ENCODE data around the gene PTPN3. TPM values are rescaled to one million over a fixed set of nuclear protein-coding genes. Genes with fewer than 3 reads are reported as not detected.

PTPN3 gene
- total and polyA plus RNA-seq, 12 donors, result 3.1 to 70.7 (median 49.6) TPM

- Histone ChIP-seq H3K4me1 (no peaks in the 10 kb centered on the region), H3K36me3 (peaks cover 0 to 100% (median 24%) of the 10 kb centered on the region in 9 donors), H3K27ac (no peak overlapping the region), H3K27me3 (no peaks in the 10 kb centered on the region), H3K9me3 (no peaks in the 10 kb centered on the region), H3K4me3 (no peak overlapping the region)
- TF ChIP-seq, protein P1, sequence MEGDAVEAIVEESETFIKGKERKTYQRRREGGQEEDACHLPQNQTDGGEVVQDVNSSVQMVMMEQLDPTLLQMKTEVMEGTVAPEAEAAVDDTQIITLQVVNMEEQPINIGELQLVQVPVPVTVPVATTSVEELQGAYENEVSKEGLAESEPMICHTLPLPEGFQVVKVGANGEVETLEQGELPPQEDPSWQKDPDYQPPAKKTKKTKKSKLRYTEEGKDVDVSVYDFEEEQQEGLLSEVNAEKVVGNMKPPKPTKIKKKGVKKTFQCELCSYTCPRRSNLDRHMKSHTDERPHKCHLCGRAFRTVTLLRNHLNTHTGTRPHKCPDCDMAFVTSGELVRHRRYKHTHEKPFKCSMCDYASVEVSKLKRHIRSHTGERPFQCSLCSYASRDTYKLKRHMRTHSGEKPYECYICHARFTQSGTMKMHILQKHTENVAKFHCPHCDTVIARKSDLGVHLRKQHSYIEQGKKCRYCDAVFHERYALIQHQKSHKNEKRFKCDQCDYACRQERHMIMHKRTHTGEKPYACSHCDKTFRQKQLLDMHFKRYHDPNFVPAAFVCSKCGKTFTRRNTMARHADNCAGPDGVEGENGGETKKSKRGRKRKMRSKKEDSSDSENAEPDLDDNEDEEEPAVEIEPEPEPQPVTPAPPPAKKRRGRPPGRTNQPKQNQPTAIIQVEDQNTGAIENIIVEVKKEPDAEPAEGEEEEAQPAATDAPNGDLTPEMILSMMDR (IDR thresholded peaks at IDR 0.05), result no peak
- ATAC-seq (no peak), DNase-seq (no peak)
- 82 to 86% methylated on average over 3 of the region's 3 CpGs for WGBS, 2 donors
- intact Hi-C loops (cut with DNase I), result no loop called here
Measured at GRCh38 chr9:109385499-109385898, 112.6 kb downstream of the PTPN3 start.

DNA sequence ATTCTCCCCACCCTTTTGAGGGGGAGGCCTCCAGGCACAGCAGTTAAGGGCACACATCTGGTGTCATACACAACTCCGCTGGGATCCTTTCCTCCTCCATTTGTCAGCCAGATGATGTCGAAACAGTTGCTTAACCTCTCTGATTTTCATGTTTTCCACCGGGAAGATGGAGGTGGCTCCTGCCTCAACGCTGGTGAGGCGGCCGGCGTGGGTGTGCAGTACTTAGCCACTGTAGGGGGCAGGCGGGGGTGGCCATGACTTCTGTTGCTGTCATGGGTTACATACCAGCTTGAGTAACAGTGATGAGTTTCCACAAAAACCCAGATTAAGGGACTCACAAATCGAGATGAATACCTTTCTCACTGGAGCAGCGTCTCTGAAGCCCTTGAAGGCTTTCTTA lies 114.2 kb downstream of the PTPN3 start:
- Histone ChIP-seq H3K27me3 (no peaks in the 10 kb centered on the region), H3K36me3 (peaks cover 0 to 100% (median 20%) of the 10 kb centered on the region in 9 donors), H3K9me3 (no peaks in the 10 kb centered on the region), H3K27ac (no peak overlapping the region), H3K4me3 (no peak overlapping the region), H3K4me1 (no peaks in the 10 kb centered on the region)
- intact Hi-C loops (cut with DNase I), result no loop called here
- TF ChIP-seq, protein P1 (IDR thresholded peaks at IDR 0.05), result no peak
- DNase-seq (no peak), ATAC-seq (no peak)
- WGBS, 2 donors, result 88 to 92% methylated on average over 10 of the region's 10 CpGs

- Histone ChIP-seq H3K27me3 (no peaks in the 10 kb centered on the region), H3K4me3 (no peak overlapping the region), H3K27ac (no peak overlapping the region), H3K36me3 (peaks cover 0 to 100% (median 17%) of the 10 kb centered on the region in 9 donors), H3K4me1 (no peaks in the 10 kb centered on the region), H3K9me3 (no peaks in the 10 kb centered on the region)
- intact Hi-C loops (cut with DNase I), result no loop called here
- TF ChIP-seq, protein P1 (IDR thresholded peaks at IDR 0.05), result no peak
- no peak for DNase-seq
- 91 to 94% methylated on average over 15 of the region's 15 CpGs for WGBS, 2 donors
- no peak for ATAC-seq
Measured at GRCh38 chr9:109383356-109383755, 114.8 kb downstream of the PTPN3 start.

GRCh38 chr9:109382585-109382984 lies 115.5 kb downstream of the PTPN3 start:
- H3K9me3 ChIP-seq, result no peaks in the 10 kb centered on the region
- DNase-seq (no peak), ATAC-seq (no peak)
- no peaks in the 10 kb centered on the region for H3K4me1 ChIP-seq
- H3K27ac ChIP-seq, result no peak overlapping the region
- no peak overlapping the region for H3K4me3 ChIP-seq
- TF ChIP-seq, protein P1 (IDR thresholded peaks at IDR 0.05), result no peak
- 96 to 98% methylated on average over 3 of the region's 3 CpGs for WGBS, 2 donors
- H3K36me3 ChIP-seq, result peaks cover 0 to 100% (median 17%) of the 10 kb centered on the region in 9 donors
- intact Hi-C loops (cut with DNase I), result no loop called here
- no peaks in the 10 kb centered on the region for H3K27me3 ChIP-seq

Measured in heart right ventricle (tissue), 16 donors.